Measurements from ENCODE around the gene SMYD5.
A peak's percentile ranks its signal among the peaks of the same experiment; 100 is the strongest.
"Not testable (repeated sequence)": the region's sequence is repeated elsewhere in the genome, so short reads cannot be mapped to it uniquely, and the experiment has no call there.

SMYD5 gene

GRCh38 chr2:73214120-73215035, at the start of gene SMYD5:
TSS of gene SMYD5 (plus strand) at chr2:73214245. CDS start at chr2:73214267, 22 bp downstream.
- peak; percentile 91 for DNase-seq

- DNase-seq = not testable (repeated sequence)
These were observed 48.1 kb upstream of the SMYD5 start for GRCh38 chr2:73165978-73166377.

- not testable (repeated sequence) for DNase-seq
These were observed 47.2 kb upstream of the SMYD5 start for GRCh38 chr2:73166813-73167212.

- DNase-seq = not testable (repeated sequence)
These were observed 45.7 kb upstream of the SMYD5 start for GRCh38 chr2:73168348-73168747.

- not testable (repeated sequence) for DNase-seq
These were observed 43.7 kb upstream of the SMYD5 start for GRCh38 chr2:73170341-73170740.

GRCh38 chr2:73172963-73173362, 41.1 kb upstream of the SMYD5 start:
- DNase-seq = no peak

GRCh38 chr2:73173781-73174180, 40.3 kb upstream of the SMYD5 start:
- no peak for DNase-seq

GRCh38 chr2:73174244-73174643, 39.8 kb upstream of the SMYD5 start:
- DNase-seq = no peak

GRCh38 chr2:73174941-73175662, 38.9 kb upstream of the SMYD5 start:
- DNase-seq = no peak

GRCh38 chr2:73175663-73176204, 38.3 kb upstream of the SMYD5 start:
- peak; percentile 66 for DNase-seq

- DNase-seq = no peak
These were observed 37.7 kb upstream of the SMYD5 start for GRCh38 chr2:73176205-73176880.

GRCh38 chr2:73176881-73177644, 37.0 kb upstream of the SMYD5 start:
- DNase-seq = peak; percentile 89

- DNase-seq = no peak
These were observed 36.3 kb upstream of the SMYD5 start for GRCh38 chr2:73177645-73178255.

GRCh38 chr2:73185965-73186364, 28.1 kb upstream of the SMYD5 start:
- no peak for DNase-seq

- DNase-seq = no peak
These were observed 26.5 kb upstream of the SMYD5 start for GRCh38 chr2:73187549-73187948.

- no peak for DNase-seq
These were observed 16.5 kb upstream of the SMYD5 start for GRCh38 chr2:73197579-73197978.

GRCh38 chr2:73200281-73200680, 13.8 kb upstream of the SMYD5 start:
- DNase-seq = not testable (repeated sequence)

- no peak for DNase-seq
These were observed 11.6 kb upstream of the SMYD5 start, which contains the start of gene NOTO for GRCh38 chr2:73202156-73203054. TSS of gene NOTO (plus strand) at chr2:73202574. CDS start at chr2:73202667, 93 bp downstream.

- DNase-seq = no peak
These were observed 10.9 kb upstream of the SMYD5 start for GRCh38 chr2:73203055-73203681.

- no peak for DNase-seq
These were observed 8.4 kb upstream of the SMYD5 start for GRCh38 chr2:73205611-73206010.
